ENCODE measurements around the gene ACTN2. TPM values are rescaled to one million over a fixed set of nuclear protein-coding genes. Genes with fewer than 3 reads are reported as not detected.

ACTN2 gene
- total RNA-seq, 2 experiments from 2014 or later, result 0.28 TPM; not detected in 1

GRCh38 chr1:236720611-236721010 is 34.3 kb downstream of the ACTN2 start:
- DNase-seq (no peak), ATAC-seq (ENCODE audit: poor library complexity) (no peak)
- Histone ChIP-seq H3K27ac (ENCODE audit: low read depth in 1 of 2, low read length in 2 of 2) (no peak overlapping the region), H3K36me3 (ENCODE audit: insufficient read depth, low read length) (no peaks in the 10 kb centered on the region), H3K9me3 (ENCODE audit: control insufficient read depth in 1 of 2, insufficient read depth in 1 of 2, low read length in 2 of 2) (peaks cover 0 to 9% of the 10 kb centered on the region in 2 experiments), H3K4me1 (ENCODE audit: insufficient read depth, low read length) (no peaks in the 10 kb centered on the region), H3K4me3 (ENCODE audit: low read length) (no peak overlapping the region), H3K27me3 (ENCODE audit: control insufficient read depth in 1 of 2, insufficient read depth in 2 of 2, low read length in 2 of 2) (peaks cover 0 to 19% of the 10 kb centered on the region in 2 experiments)
- Mint-ChIP-seq H3K4me1 (ENCODE audit: low read depth) (no peaks in the 10 kb centered on the region), H3K9me3 (no peaks in the 10 kb centered on the region), H3K36me3 (ENCODE audit: low read depth) (no peaks in the 10 kb centered on the region), H3K4me3 (no peak overlapping the region), H3K27me3 (peaks cover 36% of the 10 kb centered on the region), H3K27ac (no peak overlapping the region)
- TF ChIP-seq, protein P1, sequence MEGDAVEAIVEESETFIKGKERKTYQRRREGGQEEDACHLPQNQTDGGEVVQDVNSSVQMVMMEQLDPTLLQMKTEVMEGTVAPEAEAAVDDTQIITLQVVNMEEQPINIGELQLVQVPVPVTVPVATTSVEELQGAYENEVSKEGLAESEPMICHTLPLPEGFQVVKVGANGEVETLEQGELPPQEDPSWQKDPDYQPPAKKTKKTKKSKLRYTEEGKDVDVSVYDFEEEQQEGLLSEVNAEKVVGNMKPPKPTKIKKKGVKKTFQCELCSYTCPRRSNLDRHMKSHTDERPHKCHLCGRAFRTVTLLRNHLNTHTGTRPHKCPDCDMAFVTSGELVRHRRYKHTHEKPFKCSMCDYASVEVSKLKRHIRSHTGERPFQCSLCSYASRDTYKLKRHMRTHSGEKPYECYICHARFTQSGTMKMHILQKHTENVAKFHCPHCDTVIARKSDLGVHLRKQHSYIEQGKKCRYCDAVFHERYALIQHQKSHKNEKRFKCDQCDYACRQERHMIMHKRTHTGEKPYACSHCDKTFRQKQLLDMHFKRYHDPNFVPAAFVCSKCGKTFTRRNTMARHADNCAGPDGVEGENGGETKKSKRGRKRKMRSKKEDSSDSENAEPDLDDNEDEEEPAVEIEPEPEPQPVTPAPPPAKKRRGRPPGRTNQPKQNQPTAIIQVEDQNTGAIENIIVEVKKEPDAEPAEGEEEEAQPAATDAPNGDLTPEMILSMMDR (IDR thresholded peaks at IDR 0.05), result no peak
- intact Hi-C loops (cut with DNase I, micrococcal nuclease), result no loop called here
- POLR2A ChIA-PET, result no interaction called here
- CTCF ChIA-PET, result no interaction called here

DNA sequence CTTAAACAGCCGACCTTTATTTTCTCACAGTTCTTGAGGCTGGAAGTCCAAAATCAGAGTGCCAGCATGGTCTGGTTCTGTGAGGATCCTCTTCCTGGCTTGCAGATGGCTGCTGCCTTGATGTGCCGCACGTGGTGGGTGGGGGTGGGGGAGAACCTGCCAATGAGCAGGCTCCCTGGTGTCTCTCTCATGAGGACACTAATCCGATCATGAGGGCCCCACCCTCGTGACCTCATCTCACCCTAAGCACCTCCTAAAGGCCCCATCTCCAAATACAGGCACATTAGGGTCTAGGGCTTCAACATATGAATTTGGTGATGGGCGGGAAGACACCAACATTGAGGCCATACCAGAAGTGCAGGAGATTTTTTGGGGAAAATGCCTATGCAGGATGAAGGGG is 37.8 kb downstream of the ACTN2 start:
- H3K36me3 ChIP-seq (ENCODE audit: insufficient read depth, low read length), result no peaks in the 10 kb centered on the region
- no peak for ATAC-seq (ENCODE audit: poor library complexity)
- POLR2A ChIA-PET, result no interaction called here
- DNase-seq, result no peak
- H3K27ac ChIP-seq (ENCODE audit: low read depth in 1 of 2, low read length in 2 of 2), result no peak overlapping the region
- no peaks in the 10 kb centered on the region for H3K4me1 ChIP-seq (ENCODE audit: insufficient read depth, low read length)
- Mint-ChIP-seq H3K36me3 (ENCODE audit: low read depth) (no peaks in the 10 kb centered on the region), H3K9me3 (no peaks in the 10 kb centered on the region), H3K4me3 (no peak overlapping the region), H3K27me3 (peaks cover 20% of the 10 kb centered on the region), H3K27ac (no peak overlapping the region), H3K4me1 (ENCODE audit: low read depth) (no peaks in the 10 kb centered on the region)
- peaks cover 0 to 9% of the 10 kb centered on the region in 2 experiments for H3K9me3 ChIP-seq (ENCODE audit: control insufficient read depth in 1 of 2, insufficient read depth in 1 of 2, low read length in 2 of 2)
- H3K27me3 ChIP-seq (ENCODE audit: control insufficient read depth in 1 of 2, insufficient read depth in 2 of 2, low read length in 2 of 2), result no peaks in the 10 kb centered on the region
- CTCF ChIA-PET, result no interaction called here
- intact Hi-C loops (cut with DNase I, micrococcal nuclease), result no loop called here
- H3K4me3 ChIP-seq (ENCODE audit: low read length), result no peak overlapping the region
- TF ChIP-seq, protein P1 (IDR thresholded peaks at IDR 0.05), result no peak

GRCh38 chr1:236724506-236724905 is 38.2 kb downstream of the ACTN2 start:
- H3K36me3 ChIP-seq (ENCODE audit: insufficient read depth, low read length), result no peaks in the 10 kb centered on the region
- no peak overlapping the region for H3K27ac Mint-ChIP-seq
- no peaks in the 10 kb centered on the region for H3K36me3 Mint-ChIP-seq (ENCODE audit: low read depth)
- peaks cover 0 to 9% of the 10 kb centered on the region in 2 experiments for H3K9me3 ChIP-seq (ENCODE audit: control insufficient read depth in 1 of 2, insufficient read depth in 1 of 2, low read length in 2 of 2)
- H3K9me3 Mint-ChIP-seq, result no peaks in the 10 kb centered on the region
- TF ChIP-seq, protein P1 (IDR thresholded peaks at IDR 0.05), result no peak
- no peak for DNase-seq
- H3K4me3 Mint-ChIP-seq, result no peak overlapping the region
- ChIA-PET CTCF (no interaction called here), POLR2A (no interaction called here)
- H3K27me3 Mint-ChIP-seq, result peaks cover 18% of the 10 kb centered on the region
- no peak overlapping the region for H3K27ac ChIP-seq (ENCODE audit: low read depth in 1 of 2, low read length in 2 of 2)
- ATAC-seq (ENCODE audit: poor library complexity), result no peak
- H3K27me3 ChIP-seq (ENCODE audit: control insufficient read depth in 1 of 2, insufficient read depth in 2 of 2, low read length in 2 of 2), result no peaks in the 10 kb centered on the region
- H3K4me3 ChIP-seq (ENCODE audit: low read length), result no peak overlapping the region
- no peaks in the 10 kb centered on the region for H3K4me1 ChIP-seq (ENCODE audit: insufficient read depth, low read length)
- H3K4me1 Mint-ChIP-seq (ENCODE audit: low read depth), result no peaks in the 10 kb centered on the region
- intact Hi-C loops (cut with DNase I, micrococcal nuclease), result no loop called here

All from CD4-positive, alpha-beta T cell (primary cell).